Nephron progenitor cell (in vitro differentiated cells): ENCODE data around the gene POLR1G.
A peak's percentile ranks its signal among the peaks of the same experiment; 100 is the strongest.

Experiments
- DNase-seq: peaks from one replicate; pipeline ENCODE4 v3.0.0; 2021
- H3K27ac Mint-ChIP-seq: 2 replicates; pipeline ENCODE4 v1.8.0; 2021; ENCODE audit warnings: mild to moderate bottlenecking, moderate library complexity, mixed read lengths
- H3K27me3 Mint-ChIP-seq: 2 replicates; pipeline ENCODE4 v1.8.0; 2021; ENCODE audit warnings: mild to moderate bottlenecking, low read depth, mixed read lengths; ENCODE audit not compliant: poor library complexity
- H3K36me3 Mint-ChIP-seq: 2 replicates; pipeline ENCODE4 v1.8.0; 2021; ENCODE audit warnings: low read depth, mixed read lengths
- H3K4me1 Mint-ChIP-seq: 2 replicates; pipeline ENCODE4 v1.8.0; 2021; ENCODE audit warnings: mixed read lengths
- H3K4me3 Mint-ChIP-seq: 2 replicates; pipeline ENCODE4 v1.8.0; 2021; ENCODE audit warnings: mild to moderate bottlenecking, moderate library complexity, mixed read lengths
- H3K9me3 Mint-ChIP-seq: 2 replicates; pipeline ENCODE4 v1.8.0; 2021; ENCODE audit warnings: mild to moderate bottlenecking, moderate library complexity, mixed read lengths
- CTCF ChIP-seq: fragments of 200-600 bp; sonication (generic); IDR thresholded peaks from 2 replicates; pipeline ENCODE4 v1.5.0; 2021; ENCODE audit warnings: antibody characterized with exemption

The POLR1G gene

GRCh38 chr19:45414468-45414867, 8.0 kb downstream of the POLR1G start:
- Mint-ChIP-seq H3K4me3 (no peak overlapping the region), H3K4me1 (peaks cover 11% of the 10 kb centered on the region), H3K36me3 (peaks cover 64% of the 10 kb centered on the region), H3K9me3 (no peaks in the 10 kb centered on the region), H3K27ac (no peak overlapping the region), H3K27me3 (no peaks in the 10 kb centered on the region)
- TF ChIP-seq CTCF = no peak
- no peak for DNase-seq

DNA sequence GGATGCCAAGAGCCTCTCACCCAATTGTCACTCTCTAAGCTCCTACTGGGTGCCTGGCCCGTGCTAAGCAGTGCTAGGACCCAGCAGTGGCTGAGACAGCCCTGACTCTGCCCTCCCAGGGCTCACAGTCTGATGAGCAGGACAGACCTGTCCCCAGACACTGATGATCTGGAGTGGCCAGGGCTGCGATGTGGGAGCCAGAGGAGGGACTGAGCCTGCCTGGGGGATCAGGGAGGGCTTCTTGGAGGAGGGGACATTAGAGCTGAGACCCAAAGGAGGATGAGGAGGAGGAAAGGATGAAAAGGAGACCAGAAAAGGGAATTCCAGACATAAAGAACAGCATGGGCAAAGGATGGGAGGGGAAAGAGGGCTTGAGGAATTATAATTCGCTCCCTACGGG, 10.7 kb downstream of the POLR1G start:
- no peak for TF ChIP-seq CTCF
- no peak for DNase-seq
- Mint-ChIP-seq H3K4me3 (no peak overlapping the region), H3K9me3 (no peaks in the 10 kb centered on the region), H3K27me3 (no peaks in the 10 kb centered on the region), H3K27ac (no peak overlapping the region), H3K4me1 (peaks cover 9% of the 10 kb centered on the region), H3K36me3 (peaks cover 58% of the 10 kb centered on the region)

DNA sequence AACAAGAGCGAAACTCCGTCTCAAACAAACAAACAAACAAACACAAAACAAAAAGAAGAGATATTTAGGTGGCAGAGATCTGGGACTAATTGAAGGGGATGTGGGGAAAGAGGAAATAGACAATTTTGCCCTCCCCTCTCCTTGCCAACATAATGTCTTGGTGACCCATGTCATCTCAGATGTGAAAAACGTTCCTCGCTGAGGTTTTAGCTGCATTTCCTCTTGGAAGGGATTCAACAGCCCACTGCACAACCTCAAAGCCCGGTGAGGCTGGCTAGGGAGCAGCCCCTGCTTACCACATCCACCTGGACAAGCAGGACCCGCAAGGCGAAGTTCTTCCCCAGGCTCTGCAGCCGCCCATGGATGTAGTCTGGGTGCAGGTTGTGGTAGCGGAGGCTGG, 12.4 kb downstream of the POLR1G start:
- Mint-ChIP-seq H3K36me3 (peaks cover 44% of the 10 kb centered on the region), H3K9me3 (no peaks in the 10 kb centered on the region), H3K27me3 (no peaks in the 10 kb centered on the region), H3K27ac (no peak overlapping the region), H3K4me1 (peaks cover 25% of the 10 kb centered on the region), H3K4me3 (no peak overlapping the region)
- TF ChIP-seq CTCF = no peak
- DNase-seq = no peak

DNA sequence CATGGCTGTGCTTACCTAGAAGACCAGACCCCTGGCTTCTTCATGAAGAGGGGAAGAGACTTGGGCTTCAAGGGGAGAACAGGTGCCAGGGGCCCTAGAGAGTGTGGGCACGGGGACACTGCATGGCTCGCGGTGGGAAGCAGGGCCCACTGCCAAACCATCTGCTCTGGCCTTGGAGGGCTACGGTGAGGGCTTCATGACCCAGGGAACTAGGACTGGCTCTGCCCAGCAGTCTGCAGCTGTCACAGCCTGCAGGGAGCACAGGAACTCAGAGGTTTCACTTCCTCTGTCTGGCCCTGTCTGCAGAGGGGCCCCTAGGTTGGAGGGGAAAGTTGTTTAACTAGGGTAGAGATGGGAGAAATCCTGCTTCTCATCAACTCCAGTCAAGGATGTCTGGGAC, 13.0 kb downstream of the POLR1G start:
- Mint-ChIP-seq H3K4me1 (peaks cover 31% of the 10 kb centered on the region), H3K36me3 (peaks cover 38% of the 10 kb centered on the region), H3K27ac (no peak overlapping the region), H3K27me3 (no peaks in the 10 kb centered on the region), H3K4me3 (peak overlapping the region; percentile 15), H3K9me3 (no peaks in the 10 kb centered on the region)
- no peak for DNase-seq
- TF ChIP-seq CTCF = no peak

DNA sequence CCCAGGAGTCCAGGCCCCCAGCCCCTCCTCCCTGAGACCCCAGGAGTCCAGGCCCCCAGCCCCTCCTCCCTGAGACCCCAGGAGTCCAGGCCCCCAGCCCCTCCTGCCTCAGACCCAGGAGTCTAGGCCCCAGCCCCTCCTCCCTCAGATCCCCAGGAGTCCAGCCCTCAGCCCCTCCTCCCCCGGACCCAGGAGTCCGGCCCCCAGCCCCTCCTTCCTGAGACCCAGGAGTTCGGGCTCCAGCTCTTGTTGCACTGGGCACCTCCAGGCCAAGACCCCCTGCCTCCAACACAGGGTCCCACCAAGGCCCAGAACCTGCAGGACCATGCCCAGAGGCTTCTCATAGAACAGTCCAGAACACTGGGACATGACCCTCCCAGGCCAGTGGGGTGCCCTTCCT, 13.5 kb downstream of the POLR1G start:
- TF ChIP-seq CTCF = no peak
- no peaks in the 10 kb centered on the region for H3K27me3 Mint-ChIP-seq
- H3K27ac Mint-ChIP-seq = no peak overlapping the region
- no peak overlapping the region for H3K4me3 Mint-ChIP-seq
- no peaks in the 10 kb centered on the region for H3K9me3 Mint-ChIP-seq
- no peak for DNase-seq
- H3K36me3 Mint-ChIP-seq = peaks cover 34% of the 10 kb centered on the region
- H3K4me1 Mint-ChIP-seq = peaks cover 36% of the 10 kb centered on the region

DNA sequence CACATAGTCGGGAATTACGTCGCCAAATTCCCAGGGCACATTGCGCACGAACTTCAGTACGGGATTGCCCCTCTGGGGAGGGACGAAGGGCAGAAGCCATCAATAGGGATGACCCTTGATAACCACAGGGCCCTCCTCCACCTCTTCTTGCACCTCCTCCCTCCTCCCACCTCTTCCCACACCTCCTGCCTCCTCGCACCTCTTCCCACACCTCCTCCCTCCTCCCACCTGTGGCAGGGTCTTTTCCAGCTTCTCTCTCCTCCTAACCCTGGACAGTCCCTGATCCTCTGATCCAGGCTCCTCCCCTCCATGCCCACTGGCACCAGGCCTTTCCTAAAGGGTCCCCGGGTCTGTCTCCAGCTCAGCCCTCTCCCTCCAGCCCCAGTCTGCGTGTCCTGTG, 13.9 kb downstream of the POLR1G start:
- TF ChIP-seq CTCF = no peak
- DNase-seq = no peak

More for the DNA sequence above, 13.9 kb downstream of the POLR1G start:
- Mint-ChIP-seq H3K36me3 (peaks cover 34% of the 10 kb centered on the region), H3K27ac (peak overlapping the region; percentile 93), H3K4me1 (peaks cover 37% of the 10 kb centered on the region), H3K9me3 (no peaks in the 10 kb centered on the region), H3K27me3 (no peaks in the 10 kb centered on the region), H3K4me3 (no peak overlapping the region)
